ENCODE measurements around the gene MYO3A.

GRCh38 chr10:26052326-26052725 lies 118.3 kb downstream of the MYO3A start:
- TF ChIP-seq CTCF (IDR thresholded peaks at IDR 0.05) (no peak), POLR2A (IDR thresholded peaks at IDR 0.05) (no peak)

Measured in breast epithelium (tissue), 3 donors.